Astrocyte of the hippocampus (primary cell): ENCODE data around the gene ANXA6.

Source experiments
- DNase-seq: peaks from one replicate; pipeline ENCODE4 v3.0.0; 2011; ENCODE audit warnings: low read depth, low spot score

ANXA6 gene

DNA sequence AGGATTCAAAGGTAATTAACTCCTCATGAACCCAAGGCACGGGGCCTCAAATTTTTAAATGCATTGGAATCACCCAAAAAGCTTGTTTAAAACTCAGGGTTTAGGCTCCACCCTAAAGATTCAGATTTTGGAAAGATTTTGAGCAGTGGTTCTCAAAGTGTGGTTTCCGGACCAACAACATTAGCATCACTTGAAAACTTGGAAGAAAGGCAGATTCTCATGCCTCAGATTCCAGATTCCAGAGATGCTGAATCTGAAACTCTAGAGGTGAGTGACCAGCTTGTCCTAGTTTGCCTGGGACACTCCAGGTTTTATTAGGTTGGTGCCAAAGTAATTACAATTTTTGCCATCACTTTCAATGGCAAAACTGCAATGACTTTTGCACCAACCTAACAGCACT, 52.0 kb downstream of the ANXA6 start:
- DNase-seq, result no peak

DNA sequence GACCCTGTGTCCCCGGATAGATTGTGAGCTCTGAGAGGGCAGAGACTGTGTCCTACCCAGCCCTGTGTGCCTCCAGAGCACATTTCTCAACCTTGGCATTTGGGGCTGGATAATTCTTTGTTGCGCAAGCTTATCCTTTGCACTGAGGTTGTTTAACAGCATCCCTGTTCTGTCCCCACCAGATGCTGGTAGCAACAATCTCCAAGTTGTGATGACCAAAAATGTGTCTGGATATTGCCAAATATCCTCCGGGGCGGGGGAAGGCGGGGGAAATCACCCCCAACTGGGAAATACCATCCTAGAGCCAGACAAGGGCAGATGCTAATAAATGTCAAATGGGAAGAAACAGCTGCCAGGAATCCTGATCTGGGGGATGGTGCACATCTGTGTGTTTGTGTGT, 52.8 kb downstream of the ANXA6 start:
- DNase-seq, result no peak

DNA sequence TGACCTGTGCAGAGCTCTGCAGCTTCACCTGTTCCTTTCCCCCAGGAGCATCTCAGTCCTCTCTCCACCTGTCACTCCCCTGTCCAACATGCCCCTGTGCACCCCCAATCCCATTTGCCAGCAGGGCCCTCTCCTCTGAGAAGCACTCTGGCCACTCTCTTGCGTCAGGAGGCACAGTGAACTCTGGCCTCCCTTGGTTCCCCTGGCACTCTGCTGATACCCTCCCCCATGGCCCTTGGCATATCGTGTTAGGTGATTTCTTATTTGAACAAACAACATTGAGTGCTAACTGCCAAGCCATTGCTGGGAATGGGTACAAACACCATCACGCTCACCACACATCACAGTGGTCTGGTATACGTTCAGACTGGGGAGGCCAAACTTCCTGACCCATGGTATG, 55.8 kb downstream of the ANXA6 start:
- no peak for DNase-seq

DNA sequence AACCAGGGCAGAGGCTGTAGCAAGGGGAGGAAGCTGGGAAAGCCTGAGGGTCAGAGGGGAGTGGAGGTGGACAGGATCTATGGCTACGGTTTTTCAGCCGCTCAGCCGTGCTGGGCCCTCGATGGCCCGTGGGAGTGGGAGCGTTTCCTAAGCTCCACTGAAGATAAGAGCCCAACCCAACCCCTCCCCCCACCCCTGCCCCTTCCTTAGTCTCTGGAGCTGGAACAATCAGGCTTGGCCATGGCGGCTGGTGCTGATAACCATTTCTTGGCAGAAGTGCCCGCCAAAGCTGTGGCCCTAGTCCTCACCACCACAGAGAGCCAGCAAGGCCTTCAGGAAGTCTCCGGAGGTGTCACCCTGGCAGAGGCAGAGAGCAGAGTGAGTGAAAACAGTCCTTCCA, 56.4 kb downstream of the ANXA6 start:
- no peak for DNase-seq

DNA sequence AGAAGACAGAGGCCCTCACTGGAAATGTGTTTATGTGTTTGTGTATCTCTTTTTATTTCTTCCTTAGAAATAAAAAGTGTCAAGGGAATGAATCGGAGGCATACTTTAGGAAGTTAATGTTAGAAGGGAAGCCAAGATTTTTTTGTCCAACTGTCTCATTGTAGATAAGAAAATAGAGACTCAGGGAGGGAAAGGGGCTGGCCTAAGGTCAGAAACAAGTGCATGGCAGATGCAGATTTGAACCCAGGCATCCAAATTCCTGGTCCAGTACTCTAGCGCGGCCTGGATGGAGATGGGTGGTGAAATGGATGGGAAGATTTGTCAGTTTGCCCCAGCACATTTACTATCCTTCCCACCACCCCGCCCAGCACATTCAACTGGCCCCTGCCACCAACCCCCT, 56.9 kb downstream of the ANXA6 start:
- DNase-seq, result no peak

DNA sequence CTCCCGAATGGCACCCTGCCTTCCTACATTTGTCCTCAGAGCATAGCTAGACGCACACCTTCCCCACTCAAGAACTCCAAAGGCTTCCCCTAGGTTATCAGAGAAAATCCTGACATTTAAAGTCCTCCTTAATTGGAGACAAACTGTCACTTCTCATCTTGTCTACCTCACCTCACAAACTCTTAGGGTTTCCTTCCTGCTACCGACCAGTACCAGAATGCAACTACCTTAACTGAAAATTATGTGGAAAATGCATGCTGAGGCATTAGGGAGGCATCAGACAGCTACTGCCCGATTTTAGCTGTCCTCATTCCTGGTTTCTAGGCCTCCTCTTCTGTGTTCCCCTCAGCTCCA, 58.8 kb downstream of the ANXA6 start:
- DNase-seq, result no peak

DNA sequence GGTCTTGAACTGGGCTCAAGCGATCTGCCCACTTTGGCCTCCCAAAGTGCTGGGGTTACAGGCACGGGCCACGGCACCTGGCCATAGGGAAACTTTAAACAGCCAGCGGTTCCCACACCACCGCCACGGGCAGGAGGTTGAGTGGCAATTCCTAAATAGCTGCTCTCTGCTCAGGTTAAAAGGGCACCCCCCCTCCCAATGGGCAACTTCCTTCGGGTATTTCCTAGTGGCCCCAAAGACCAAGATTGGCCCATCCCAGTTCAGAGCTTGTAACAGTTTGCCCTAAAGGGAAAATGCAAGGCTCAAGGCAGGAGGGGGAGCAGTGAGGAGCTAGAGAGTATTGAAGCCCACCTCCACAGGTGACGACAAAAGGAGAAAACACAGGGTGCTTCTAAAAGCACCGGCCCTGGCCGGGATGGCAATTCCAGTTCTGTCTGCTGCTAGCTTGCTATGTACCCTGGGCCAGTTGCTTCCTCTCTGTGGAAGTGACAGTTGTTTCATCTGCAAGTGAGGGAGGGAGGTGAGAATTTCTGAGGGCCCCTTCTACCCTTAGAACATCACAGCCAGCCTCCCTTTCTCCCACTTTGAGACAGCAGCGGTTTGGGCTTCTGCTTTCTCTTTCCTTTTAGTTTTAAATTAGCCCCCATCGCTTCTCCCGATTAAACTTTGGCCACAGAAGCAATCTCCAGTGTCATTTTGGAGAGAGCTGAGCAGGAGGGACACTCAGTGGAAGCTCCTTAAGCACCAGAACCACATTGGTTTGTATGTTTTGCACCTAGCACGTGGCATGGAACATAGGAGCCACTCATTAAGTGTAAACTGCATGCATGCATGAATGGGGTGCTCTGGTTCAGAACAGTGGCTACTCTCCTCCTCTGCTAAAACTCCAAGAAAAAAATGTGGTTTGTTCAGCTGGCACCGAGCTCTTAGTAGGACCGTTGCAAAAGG, 59.5 kb downstream of the ANXA6 start:
- DNase-seq, result no peak

DNA sequence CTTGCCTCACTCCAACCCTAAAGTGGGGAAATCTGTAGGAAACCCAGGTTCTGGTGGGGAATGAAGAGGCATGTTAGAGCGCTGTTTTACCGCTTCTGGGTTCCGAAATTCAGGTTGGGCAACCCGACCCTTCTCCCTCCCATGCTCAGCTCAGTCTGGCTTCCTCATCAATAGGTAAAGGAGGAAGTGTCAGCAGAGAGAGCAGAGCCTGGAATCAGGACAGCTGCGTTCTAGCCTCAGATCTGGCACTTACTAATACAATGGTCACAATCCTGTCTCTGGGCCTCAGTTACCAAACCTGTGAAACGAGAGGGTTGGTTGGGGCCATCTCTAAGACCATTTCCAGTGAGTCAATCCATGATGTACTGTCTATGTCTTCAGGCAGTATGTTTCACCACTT, 60.5 kb downstream of the ANXA6 start:
- no peak for DNase-seq

DNA sequence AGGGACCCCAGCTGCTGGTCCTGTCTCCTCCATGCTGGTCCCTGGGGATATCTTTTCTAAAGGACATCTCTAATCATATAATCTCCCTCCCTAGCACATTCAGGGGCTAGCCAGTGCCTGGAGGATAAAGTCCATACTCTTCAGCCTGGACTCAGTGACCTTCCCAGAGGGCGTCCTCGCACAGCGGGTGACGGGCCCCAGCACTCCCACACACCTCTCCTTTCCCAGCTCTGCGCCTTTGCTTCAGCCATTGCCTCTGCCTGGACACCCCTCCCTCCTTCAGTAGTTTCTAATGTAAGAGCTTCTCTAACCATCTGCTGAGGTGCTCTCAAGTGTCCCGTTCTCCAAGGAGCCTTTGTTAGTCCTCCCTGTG, 61.6 kb downstream of the ANXA6 start:
- DNase-seq, result no peak

DNA sequence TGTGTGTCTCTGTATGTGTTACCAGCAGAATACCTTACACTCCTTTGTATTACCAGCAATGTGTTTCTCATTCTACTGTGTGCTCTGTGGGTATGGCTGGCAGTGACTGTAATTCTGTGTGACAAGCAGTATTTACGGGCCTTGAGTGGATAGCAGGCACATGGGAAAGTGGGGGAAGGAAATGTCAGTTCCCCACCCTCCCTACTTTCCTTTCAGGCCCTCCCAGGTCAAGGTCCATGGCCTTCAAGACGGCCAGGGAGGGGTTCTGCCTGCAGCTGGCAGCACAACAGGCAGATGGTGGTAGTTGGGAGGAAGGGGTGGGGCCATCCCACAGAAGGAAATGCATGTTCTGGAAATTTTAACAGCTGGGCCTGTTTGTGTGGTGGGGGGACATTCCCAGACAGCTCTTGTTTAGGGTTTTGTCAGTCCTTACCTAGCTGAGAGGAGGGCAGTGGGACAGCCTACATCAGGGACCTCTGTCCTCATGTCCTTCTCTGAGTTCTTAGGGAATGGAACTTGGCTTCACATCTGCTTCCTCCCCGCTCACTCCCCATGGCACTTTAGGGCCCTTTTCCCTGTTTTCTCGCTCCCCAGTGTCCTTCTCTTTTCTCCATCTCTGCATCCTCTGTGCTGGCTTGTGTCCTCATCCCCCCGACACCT, 62.1 kb downstream of the ANXA6 start:
- peak; percentile 22 for DNase-seq

DNA sequence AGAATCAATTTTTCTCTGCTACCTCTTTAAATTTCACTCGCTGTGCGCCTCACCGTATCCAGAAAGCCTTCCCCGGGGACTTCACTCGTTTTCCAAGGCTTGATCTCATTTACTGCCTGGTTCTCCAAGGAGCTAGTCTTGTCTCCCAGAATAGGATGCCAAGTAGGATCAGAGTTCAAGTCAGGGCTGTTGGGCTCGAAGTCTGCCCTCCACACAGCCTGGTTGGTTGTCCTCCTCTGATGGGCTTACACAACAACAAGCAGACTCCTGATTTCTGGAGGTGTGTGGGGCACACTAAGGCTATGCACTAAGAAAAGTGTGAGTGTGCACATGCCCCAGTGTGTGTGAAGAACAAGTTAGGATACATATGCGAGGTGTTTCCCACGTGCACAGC, 62.7 kb downstream of the ANXA6 start:
- peak; percentile 28 for DNase-seq

DNA sequence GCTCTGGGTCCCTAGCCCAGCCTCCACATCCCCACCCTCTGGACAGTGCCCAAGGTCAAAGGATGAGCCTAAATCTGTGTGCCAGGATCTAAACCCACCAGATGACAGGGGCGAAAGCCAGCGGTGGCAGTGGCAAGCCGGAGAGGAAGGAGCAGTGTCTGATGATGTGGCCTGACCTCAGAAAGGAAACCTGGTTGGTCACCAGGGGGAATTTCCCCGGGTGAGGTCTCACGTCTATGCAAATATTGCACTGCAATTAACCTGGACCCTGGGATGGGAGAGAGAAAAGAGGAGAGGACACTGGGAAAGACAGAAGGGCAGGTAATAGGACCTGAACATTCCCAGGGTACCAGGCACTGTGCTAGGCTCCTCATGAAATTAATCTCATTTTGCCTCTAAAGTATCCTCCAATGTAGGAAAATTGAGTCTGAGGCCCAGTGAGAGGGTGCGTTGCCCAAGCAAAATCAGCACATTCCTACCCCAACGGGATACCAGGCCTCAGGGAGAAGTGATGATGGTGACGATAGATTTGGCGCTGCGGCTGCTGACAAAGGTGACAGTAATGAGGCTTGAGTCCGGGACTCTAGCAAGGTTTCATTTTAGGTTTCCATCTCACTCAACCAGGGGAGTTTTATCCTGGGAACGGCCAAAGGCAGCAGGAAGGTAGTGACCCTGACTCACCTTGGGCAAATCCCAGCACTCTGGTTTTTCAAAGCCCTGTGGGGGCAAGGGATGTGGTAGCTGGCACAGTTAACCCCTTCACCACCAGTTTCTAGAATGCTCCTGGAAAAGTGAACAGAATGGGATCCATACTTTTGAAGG, 63.3 kb downstream of the ANXA6 start:
- peak; percentile 48 for DNase-seq

DNA sequence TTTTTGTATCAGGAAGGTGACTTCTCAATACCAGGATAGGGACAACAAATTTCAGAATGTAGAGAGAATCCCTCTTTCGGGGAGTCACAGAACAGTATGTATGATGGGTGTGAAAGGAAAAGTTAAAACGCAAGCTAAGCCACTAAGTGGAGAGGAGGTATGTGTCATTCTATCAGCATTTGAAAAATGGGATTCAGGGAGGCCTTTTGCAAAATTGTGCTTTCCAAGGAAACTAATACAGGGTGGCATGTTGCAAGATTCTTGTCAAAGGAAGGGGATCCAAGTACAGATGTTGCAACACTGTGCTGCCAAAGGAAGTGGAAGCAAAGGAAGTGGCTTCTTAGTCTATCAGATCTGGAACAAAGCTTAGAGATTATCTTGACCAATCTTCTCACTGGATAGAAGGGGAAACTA, 64.1 kb downstream of the ANXA6 start:
- DNase-seq, result peak; percentile 83

DNA sequence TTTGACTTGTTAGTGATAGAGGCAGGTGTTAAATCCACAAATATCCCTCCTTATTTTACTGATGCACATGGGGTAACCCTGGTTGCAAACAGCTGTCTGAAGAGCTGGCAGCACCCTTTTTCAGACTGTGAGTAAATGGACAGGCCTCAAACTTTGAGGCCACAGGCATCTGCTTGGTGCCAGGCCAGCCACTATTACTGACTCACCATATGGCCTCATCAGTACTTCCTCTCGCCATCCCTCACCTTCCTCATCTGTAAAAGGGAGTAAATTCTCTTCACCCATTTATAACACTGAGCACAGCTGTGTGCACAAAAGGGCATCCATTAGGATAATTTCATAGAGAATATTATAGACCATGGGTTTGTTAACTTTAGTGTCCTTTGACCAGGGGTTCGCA, 64.8 kb downstream of the ANXA6 start:
- DNase-seq, result peak; percentile 81

DNA sequence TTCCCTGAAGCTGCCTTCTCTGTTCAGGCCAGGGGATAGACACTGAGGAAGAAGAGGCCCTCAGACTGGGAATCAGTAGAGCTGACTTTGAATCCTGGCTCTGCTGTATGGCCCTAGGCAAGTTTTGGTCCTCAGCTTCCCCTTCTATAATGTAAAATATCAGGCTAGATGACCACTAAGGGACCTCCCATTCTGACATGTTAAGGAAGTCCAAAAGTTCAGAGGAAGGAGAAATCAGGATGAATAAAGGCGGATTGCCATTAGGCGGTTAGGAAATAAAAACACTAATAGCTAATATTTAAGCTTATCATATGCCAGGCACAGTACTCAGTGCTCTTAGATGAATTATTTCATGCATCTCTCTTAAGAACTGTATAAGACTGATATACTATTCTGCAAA, 67.9 kb downstream of the ANXA6 start:
- DNase-seq, result no peak

DNA sequence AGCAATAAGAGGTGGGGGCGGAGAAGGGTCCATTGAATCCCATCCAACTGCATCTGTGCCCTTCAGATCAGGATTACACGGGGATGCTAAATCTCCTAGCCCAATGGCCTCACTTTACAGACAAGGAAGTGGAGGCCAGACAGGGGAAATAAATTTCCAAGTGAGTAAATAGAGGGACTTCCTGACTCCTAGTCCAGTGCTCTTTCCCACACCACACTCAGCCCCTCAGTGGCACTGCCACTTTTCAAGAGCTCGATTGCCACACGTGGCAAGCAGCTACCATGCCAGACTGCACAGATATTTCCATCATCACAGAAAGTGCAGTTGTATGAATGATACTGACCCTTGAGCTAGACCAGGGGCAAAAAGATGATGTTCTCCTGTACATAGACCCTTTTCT, 68.6 kb downstream of the ANXA6 start:
- DNase-seq, result no peak

DNA sequence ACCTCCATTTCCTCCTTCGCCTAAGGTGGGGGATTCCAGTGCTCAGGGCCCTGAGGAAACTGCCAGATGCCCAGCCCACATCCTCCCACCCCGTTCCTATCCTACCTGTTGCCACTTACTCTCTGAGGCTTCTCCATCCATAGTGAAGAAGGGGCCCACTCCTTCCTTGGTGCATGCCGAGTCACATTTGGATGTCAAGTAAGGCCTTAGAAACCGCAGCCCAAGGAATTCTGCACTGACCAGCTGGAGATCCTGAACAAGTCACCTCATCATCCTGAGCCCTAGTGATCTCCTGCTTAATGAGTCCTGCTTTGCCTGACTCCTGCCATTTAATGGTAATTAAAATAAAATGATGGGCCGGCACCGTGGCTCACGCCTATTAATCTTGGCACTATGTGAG, 70.1 kb downstream of the ANXA6 start:
- DNase-seq, result no peak

DNA sequence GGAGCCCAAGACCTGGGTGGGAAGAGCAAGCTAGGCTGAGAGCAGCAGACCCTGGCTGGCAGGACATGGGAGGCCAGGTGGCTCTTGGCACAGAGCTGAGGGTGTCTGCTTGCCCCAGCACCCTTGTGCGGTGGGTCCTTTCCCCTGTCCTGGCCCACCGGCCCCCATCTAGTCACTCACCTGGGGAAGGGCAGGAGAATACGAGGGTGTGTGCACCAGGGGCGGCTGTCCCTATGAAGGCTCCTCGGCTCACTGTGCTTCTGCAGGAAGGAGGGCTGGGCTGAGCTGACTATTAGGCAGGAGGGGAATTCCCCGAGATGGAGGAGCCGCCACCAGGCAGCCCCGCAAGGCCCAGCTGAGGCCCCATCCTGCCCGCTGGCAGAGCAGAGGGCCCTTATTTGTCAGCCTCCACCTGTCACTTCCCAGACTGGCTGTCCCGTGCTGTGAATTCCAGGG, 70.6 kb downstream of the ANXA6 start:
- peak; percentile 36 for DNase-seq

DNA sequence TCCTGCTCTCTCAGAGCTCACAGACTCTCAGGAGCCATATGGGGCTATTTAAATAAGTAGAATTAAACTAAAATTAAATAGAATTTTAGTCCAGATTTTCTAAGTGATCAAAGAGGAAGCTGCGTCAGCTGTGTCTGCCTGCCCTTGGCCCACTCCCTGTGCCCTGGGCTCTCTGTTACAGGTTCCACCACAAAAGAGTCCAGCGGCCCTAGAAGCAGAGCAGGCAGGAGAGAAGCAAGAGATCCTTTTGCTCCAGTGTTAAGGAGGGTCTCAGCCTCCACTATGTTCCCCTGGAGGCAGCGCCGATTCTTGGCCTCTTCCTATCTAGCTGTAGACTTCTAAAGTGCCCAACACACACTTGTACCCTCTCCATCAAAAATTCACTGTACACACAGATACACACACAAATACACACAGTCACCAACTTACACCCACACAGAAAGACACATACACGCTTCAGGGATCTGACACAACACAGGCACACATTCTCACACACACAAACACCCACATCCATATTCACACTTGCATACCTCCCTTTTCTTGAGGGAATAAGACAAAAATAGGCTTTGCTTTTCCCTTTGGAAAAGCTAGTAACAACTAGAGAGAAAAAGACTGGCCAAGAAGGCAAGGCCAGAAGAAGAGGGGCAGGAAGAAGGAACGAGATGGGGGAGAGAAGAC, 71.2 kb downstream of the ANXA6 start:
- DNase-seq, result no peak

DNA sequence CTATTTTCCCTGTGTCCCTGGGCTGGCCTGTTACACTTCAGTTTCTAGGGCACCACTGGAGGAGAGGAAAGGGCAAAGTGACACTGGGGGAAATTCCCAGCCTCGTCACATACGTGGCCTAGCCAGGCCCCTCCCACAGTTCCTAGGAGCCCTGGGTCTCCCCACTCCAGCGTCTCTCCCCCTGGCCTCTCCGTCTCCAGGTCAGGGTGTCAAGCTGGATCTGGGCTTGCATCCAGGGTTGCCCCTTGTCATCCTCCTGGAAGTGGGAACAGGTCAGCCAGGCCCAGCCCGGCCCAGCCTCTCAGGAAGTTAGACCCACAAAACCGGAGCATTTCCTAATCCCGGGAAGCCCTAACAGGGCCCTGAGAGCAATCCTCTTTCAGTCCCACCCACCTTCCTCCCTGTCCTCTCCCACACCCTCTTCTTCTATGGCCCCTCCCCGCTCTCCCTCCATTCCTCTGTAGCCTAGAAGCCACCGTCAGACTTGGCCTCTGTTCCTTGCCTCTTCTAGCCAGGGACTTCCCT, 72.0 kb downstream of the ANXA6 start:
- peak; percentile 23 for DNase-seq

DNA sequence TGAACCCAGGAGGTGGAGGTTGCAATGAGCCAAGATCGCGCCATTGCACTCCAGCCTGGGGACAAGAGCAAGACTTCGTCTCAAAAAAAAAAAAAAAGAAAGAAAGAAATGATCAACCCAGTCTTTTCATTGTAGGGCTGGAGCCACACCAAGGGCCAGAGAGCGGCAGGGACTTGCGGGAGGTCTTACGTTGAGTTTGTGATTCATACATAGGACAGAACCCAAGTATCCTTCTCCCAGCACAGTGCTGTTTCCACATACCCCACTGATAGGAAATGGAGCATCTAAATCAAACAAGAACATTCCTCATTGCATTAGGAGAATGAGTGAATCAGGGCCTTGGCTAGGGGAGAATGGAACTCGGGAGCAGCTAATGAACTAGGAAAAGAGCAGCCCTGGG, 73.2 kb downstream of the ANXA6 start:
- DNase-seq, result no peak
